GM21576 (cell line): ENCODE measurements around the gene SBF1.

Experiments
- ATAC-seq: cut with Tn5 transposase; IDR thresholded peaks from one replicate; pipeline ENCODE4 v1.9.1; 2021; ENCODE audit warnings: mild to moderate bottlenecking, moderate library complexity; ENCODE audit not compliant: unreplicated experiment

The SBF1 gene

DNA sequence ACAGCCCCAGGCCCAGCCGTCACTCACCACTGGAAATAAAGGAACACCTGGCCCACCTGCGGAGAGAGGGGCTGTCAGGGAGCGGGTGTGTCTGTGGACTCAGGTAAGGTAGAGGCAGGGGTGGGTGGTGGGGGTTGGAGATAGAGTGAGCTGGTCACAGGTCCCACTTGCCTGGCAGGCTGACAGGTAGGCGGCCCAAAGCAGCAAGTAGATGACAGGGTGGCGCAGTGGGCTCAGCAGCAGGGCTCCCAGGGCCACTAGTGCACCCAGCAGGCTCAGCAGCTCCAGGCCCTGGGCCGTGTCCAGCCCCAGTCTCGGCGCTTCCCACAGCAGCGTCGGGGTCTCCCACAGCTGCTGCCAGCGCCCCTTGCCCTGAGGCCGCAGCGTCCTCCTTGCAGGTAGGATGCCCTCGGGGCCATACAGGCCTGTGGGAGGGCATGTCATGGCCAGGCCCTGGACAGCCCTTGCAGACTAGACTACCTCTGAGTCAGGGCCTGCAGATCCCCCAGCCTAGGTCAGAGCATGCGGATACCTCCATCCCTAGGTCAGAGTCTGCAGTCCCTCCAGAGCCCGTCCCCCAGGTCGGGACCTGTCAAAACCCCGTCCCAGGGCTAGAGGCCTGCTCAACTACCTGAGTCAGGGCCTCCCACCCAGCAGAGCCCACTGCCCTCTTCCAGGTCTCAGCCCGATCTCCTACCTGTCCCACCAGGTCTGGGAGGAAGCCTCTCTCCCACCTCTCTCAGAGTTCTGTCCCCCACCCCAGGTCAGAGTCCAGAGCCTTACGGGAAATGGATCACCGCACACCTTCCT, 32.0 kb upstream of the SBF1 start:
- no peak for ATAC-seq

DNA sequence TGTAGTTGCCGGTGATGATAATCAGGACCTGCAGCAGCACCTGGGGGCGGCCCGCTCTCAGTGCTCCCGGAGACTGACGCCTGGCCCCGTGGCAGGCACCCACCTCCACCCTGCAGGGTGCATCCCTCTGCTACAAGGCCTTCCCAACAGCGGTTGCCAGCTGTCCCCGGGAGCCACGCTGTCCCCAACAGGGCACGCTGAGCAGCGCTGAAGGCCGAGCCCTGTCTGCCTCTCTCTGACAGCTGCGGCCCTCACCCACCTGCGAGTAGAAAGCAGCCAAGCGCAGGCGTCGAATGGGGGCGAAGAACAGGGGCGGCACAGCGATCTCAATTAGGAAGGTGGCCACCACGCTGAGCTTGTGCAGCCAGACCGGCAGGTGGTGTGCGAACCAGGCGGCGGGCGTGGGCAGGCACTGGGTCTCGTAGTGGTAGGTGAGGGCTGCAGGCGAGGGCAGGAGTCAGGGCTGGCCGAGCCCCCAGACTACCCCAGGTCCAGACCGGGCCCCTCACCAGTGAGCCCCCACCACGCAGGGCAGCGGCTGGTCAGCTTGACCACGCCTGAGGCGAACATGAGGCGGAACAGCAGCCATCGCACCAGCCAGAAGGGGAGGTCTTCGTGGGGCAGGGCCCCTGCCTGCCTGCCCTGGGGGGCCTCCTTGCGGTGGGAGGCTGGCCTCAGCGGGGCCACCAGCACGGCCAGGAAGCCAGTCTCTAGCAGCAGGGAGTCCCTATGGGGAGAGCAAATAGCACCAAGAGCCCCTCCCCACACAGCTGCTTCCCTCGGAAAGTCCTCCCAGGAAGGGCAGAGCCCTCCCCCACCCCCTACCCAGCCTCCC, 31.2 kb upstream of the SBF1 start:
- ATAC-seq, result no peak

- ATAC-seq, result no peak
Measured at GRCh38 chr22:50505276-50505775, 30.5 kb upstream of the SBF1 start.

DNA sequence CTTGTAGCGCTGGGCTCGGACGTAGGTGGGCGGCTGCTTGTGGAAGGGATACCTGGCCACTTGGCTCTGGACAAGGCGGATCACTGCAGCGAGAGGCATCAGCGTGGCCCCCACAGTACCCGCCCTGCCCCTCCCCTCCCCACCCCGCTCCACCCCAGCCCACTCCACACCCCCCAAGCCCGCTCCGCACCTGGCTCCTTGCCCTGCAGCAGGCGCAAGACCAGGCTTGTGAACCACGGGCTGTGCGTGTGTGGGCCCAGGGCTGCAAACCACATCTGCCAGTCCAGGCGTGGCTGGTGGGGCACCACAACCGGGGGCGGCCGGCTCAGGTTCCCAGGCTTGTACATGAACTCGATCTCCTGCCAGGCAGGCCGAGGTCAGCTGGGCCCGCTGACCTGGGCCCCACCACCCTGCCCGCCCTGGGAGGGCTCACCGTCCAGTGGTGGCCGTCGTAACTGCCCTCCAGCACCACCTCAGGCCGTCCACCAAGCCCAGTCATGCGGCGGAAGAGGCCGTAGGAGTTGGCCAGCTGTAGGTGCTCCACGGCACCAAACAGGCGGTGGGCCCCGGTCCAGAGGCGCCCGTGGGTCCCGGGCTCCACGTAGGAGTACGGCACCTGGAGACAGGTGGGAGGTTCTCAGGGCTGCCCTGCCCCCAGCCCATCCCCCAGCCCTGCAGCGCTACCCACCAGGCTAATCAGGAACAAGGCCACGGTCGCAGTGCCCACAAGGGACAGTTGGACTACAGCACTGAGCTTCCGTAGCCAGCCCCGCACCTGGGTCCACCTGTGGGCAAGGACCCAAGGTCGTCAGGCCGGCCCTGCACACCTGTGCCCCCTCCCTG, 29.8 kb upstream of the SBF1 start:
- ATAC-seq, result no peak

GRCh38 chr22:50503475-50504145, 28.8 kb upstream of the SBF1 start:
- no peak for ATAC-seq

GRCh38 chr22:50502628-50503474, 28.0 kb upstream of the SBF1 start:
- ATAC-seq, result no peak

DNA sequence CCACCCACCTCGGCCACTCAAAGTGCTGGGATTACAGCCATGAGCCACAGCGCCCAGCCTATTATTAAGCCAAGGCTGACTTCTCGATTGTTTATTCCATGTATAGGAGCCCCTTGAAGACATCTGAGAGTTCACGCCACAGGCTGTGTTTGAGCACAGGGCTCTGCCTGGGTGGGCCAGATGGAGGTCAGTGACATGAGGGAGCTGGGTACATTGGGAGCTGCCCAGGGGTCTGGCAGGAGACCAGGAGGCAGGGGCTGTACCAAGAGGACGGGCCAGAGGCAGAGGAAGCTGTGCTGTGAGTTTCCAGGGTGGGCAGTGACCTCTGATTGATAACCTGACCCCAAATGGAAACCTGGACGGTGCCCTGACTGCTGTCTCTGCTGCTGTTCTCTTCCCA, 27.3 kb upstream of the SBF1 start:
- no peak for ATAC-seq

DNA sequence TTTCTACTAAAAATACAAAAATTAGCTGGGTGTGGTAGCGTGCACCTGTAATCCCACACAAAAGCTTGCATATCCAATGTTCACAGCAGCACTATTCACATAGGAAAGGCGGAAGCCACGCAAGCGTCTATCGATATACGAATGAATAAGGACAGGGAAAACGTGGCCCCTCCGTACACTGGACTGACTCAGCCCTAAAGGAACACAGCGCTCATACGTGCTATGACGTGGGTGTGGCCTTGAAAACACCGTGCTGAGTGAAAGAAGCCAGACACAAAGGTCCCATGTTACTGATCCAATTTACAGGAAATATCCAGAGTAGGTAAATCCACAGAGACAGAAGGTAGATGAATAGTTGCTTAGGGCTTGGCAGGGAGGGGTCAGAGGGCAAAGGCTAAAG, 25.6 kb upstream of the SBF1 start:
- ATAC-seq, result no peak

GRCh38 chr22:50498322-50498890, 23.6 kb upstream of the SBF1 start:
- ATAC-seq, result no peak

- ATAC-seq, result no peak
Measured at GRCh38 chr22:50497093-50497492, 22.3 kb upstream of the SBF1 start.

- ATAC-seq, result no peak
Measured at GRCh38 chr22:50490531-50491308, 15.9 kb upstream of the SBF1 start.

DNA sequence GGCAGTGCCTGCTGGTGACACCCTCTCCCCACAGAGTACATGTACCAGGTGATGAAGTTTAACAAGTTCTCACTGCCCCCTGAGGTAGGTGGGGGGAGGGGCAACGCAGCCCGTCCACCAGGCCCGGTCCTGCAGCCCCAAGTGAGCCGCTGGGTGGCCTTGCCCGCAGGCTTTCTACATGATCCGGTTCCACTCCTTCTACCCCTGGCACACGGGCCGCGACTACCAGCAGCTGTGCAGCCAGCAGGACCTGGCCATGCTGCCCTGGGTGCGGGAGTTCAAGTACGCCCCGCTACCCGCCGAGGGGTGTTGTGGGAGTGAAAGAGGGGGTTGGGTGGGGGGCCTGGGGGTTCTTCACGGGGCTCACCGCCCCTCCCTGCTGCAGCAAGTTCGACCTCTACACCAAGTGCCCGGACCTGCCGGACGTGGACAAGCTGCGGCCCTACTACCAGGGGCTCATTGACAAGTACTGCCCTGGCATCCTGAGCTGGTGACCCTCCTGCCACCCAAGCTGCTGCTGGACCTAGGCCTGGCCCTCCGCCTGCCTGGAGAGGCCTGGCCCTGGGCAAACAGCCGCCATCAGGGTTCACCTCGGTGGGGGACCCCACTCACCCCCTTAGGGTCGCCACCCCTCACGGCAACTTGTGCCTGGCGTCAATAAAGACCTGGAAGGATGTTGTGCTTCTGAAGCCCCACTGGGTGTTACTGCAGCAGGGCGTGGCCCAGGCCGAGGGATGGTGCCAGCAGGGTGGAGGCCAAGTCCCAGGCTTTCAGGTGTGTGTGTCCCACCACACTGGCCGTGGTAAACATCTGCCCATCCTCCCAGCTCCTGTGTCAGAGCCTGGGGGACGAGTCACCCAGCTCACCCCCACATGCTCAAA, 14.8 kb upstream of the SBF1 start:
- no peak for ATAC-seq

GRCh38 chr22:50488886-50489285, 14.1 kb upstream of the SBF1 start:
- ATAC-seq, result no peak

- no peak for ATAC-seq
Measured at GRCh38 chr22:50488006-50488677, 13.3 kb upstream of the SBF1 start.

- no peak for ATAC-seq
Measured at GRCh38 chr22:50487290-50488005, 12.6 kb upstream of the SBF1 start.

- ATAC-seq, result no peak
Measured at GRCh38 chr22:50486561-50487289, 11.9 kb upstream of the SBF1 start, which contains the start of gene MIOX. Gene MIOX, plus strand, starts transcription at chr22:50486859. Its CDS starts 39 bp downstream, at chr22:50486898.
